HEK293 (cell line): Measurements from ENCODE around the gene COTL1.

Experiments used
- CTCF ChIP-seq: fragments of 450-650 bp; formaldehyde crosslinking; IDR thresholded peaks from 2 replicates; pipeline ENCODE4 v1.5.1; 2016; ENCODE audit warnings: missing biosample characterization, missing genetic modification characterization
- ELK4 ChIP-seq: IDR thresholded peaks from 2 replicates; pipeline ENCODE4 v1.6.1; 2011; ENCODE audit warnings: mild to moderate bottlenecking, low read depth, low read length, borderline replicate concordance
- SP3 ChIP-seq: fragments of 450-650 bp; formaldehyde crosslinking; IDR thresholded peaks from 2 replicates; pipeline ENCODE4 v1.5.1; 2016; ENCODE audit warnings: missing biosample characterization, missing genetic modification characterization

- TF ChIP-seq ELK4 (no peak), CTCF (tag by site-specific recombination) (no peak), SP3 (tag by site-specific recombination) (no peak)
Measured at GRCh38 chr16:84554627-84555328, 63.1 kb downstream of the COTL1 start.
